CD4-positive, alpha-beta T cell treated with Interleukin-15 for 1 hour (primary cell): ENCODE measurements around the gene DCN.
"Not testable (repeated sequence)": the region's sequence is repeated elsewhere in the genome, so short reads cannot be mapped to it uniquely, and the experiment has no call there.

Source experiments
- DNase-seq: peaks from one replicate; pipeline ENCODE4 v3.0.0-alpha.2; 2020

The DCN gene, protein sequence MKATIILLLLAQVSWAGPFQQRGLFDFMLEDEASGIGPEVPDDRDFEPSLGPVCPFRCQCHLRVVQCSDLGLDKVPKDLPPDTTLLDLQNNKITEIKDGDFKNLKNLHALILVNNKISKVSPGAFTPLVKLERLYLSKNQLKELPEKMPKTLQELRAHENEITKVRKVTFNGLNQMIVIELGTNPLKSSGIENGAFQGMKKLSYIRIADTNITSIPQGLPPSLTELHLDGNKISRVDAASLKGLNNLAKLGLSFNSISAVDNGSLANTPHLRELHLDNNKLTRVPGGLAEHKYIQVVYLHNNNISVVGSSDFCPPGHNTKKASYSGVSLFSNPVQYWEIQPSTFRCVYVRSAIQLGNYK

DNA sequence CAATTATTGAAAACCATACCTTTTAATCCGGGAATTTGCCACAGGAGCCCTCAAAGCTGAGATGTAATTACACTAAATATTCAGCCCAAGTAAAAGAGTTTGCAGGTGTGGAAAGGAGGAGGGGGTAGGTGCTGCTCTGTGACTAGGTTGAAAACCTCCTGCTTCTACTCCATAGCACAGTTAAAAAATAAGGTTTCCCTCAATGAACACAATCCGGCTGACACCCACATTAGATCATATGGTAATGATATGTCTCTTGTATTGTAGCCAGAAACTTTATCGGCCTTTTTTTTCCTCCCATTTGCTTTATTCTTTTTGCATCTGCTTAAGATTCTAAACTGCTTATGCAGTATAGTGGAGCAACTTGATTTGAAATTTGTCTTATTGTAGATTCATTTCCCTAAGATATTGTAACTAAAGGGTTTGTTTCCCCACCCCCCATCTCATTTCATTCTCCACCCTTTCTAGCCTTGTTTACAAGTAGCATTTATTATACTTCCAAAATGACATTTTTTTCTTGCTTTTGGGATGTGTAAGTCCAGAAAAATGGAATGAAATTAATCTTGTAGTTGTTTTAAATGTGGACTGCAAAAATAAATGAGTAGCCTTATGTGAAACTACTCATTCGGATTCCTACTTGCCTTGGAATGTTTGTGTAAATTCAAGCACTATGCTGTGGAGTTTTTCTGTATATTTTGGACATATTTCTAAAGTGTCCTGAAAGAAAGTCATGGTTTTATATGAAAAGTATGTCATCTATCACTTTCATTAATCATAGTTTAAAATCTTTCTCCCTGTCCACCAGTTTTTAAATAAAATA lies at the start of gene DCN:
DCN (minus strand) TSS at position 182 of the 820 bp plus-strand sequence. CDS start 4,265 bp downstream, outside the sequence.
- DNase-seq: no peak

GRCh38 chr12:91230841-91231240 lies 48.2 kb upstream of the DCN start:
- no peak for DNase-seq

DNA sequence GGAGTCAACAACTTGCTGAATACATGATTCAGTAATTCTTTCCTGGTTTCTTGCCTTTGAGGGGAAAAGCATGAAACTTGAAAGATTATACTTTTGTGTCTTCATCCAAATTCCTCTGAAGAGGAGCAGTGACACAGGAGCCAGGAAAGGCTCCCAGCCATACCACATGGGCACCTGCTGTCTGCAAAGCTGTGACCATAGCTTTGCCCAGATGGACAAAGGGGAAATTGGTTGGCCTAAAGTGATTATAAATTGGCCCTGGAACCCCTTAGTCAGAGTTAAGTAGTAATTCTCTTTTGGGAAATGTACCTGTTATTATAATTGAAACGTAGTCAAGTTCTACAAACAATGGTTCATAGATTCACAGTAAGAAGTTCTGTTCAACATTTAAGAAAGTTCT lies 44.3 kb upstream of the DCN start:
- DNase-seq: no peak

- no peak for DNase-seq
Observed at GRCh38 chr12:91225316-91225715, 42.7 kb upstream of the DCN start.

DNA sequence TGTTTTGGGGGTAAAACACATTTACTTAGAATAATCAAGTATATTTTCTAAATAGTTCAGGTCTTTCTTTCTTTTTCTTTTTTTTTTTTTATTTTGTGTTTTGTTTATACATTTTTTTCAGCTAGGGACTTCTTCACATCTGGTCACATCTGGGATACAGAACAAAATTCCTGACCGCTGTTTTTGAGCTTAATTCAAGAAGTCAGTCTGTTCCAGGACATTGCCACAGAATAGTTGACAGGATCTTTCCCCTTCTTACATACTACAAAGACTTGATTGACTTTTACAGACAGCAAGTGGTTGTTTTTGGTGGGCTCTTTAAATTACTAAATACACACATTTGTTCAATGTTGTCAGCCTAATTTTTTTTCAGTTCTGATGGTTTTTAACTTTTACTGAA lies 41.8 kb upstream of the DCN start:
- no peak for DNase-seq

GRCh38 chr12:91222746-91223145 lies 40.1 kb upstream of the DCN start:
- DNase-seq: no peak

- no peak for DNase-seq
Observed at GRCh38 chr12:91219919-91220318, 37.3 kb upstream of the DCN start.

DNA sequence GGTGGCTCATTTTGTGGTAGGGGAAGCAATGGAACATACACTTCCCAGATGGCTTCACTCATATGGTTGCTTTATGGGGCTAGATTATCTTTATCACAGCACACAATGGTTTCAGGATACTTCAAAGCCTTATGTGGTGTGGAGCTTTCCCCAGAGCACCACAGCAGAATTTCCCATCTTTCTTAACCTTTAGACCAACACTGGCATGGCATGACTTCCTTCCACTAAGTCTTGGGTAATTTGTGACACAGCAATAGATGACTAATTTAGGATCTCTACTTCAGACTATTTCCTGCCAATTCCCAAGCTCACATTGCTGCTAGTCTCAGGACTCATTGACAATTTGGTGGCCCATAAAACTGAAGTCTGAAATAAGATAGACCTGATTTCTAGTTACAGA lies 36.9 kb upstream of the DCN start:
- DNase-seq: no peak

DNA sequence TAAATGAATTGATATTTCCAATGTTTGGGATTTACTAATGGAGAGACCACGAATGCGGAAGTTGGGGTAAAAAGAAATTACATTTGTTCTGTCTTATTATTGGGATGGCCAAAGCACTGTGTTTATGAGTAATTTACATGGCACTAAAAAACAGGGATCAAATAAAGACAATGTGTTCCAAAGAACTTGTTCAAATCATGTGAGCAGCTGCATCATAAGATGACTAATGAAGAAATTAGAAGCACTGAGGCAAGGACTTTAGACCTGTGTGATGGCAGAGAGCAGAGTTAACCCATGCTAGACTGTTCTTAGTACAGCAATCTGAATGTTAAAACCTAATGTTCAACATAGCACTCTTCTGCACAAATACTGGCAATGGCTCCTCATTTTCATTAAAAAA lies 34.3 kb upstream of the DCN start:
- DNase-seq: no peak

DNA sequence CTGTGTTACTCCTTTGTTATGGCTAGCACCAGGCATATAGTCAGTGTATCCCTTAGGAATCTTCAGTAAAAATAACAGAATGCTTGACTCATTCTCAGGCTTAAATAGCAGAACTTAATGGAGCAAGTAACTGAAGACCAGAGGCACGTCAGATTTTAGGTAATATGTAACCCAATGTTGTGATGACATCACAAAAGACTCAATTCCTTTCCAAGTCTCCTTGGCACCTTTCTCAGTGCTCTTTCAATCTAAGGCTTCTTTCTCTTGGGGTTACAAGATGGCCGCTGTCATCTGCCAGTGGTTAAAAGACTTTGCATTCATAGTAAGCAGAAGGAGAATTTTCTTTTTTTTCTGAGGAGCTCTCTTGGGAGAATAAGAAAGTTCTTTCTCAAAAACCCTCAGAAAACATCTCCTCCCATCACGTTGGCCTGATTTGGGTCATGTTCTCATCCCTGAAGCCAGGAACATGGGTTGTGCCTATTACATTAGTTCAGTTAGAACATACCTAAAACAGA lies 33.4 kb upstream of the DCN start:
- no peak for DNase-seq

DNA sequence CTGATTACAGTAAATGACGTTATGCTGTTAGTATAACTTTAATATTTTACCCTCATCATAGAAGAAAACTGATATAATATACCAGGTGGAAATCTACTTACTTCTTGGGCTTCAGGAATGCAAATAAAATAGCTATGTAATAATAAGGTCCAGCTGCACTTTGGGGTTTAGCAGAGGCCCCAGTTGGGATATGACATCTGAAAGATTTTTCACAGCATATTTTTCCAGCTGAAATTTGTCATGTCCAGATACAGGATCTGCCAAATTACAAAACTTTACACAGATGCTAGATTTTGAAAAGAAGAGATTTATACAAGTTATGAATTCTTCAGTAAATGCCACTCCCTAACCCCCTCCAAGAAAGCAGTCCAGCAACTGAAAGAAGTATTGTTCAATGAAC lies 29.2 kb upstream of the DCN start:
- DNase-seq: no peak

DNA sequence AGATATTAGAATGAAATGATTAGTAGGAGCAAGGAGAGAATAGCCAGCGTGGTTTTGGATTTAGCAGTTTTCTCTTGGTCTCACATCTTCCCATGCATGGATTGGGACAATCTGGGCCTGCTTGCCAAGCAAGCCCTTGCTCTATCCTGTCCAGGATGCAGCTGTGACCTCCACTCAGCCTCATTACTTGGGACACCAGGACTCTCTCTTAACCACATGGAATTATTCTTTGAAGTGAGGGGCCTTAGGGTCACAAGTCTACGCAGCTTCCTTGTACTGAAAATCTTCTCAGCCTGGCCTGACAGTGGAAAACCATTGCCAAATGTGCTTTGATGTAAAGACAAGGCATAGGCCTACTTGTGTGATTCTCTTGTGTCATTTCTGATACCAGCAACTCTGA lies 28.0 kb upstream of the DCN start:
- DNase-seq: no peak

GRCh38 chr12:91210144-91210543 lies 27.5 kb upstream of the DCN start:
- no peak for DNase-seq

GRCh38 chr12:91207301-91207700 lies 24.7 kb upstream of the DCN start:
- DNase-seq: not testable (repeated sequence)

GRCh38 chr12:91205811-91206210 lies 23.2 kb upstream of the DCN start:
- DNase-seq: no peak

DNA sequence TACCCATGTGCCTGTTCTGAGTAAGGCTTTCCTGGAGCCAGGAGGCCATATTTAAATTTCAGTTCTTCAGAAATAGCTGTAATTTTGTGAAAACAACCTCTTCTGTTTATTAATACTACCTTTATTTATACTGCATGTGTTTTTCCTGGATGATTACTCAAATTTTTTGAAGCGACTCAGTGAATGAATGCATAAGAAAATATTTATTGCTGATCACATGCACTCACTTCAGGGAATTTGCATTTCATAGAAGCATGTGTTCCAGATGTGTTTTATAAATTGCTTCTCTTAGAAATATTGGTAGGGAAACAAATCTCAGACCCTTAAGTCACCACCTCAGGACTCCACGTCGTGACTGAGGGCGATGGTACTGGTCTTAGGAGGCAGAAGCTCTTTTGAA lies 21.8 kb upstream of the DCN start:
- DNase-seq: no peak

DNA sequence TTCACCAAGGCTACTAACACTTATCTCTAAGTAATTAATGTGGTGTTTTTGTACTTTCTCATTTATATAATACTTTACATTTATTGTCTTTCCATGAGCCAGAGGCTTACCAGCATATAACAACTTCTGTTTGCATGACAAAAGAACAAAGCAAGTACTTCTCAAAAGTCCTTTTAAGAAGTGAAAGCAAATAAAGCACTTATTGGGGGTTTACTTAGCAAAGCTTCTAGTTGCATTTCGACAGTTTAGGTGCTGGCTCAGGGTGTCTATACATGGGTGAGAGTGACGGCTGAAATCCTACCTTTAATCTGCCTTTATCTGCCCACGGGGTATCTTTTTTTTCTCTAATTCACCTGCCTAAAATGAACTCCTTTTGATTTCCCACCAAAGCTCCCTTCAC lies 21.0 kb upstream of the DCN start:
- DNase-seq: no peak

- DNase-seq: no peak
Observed at GRCh38 chr12:91202390-91202789, 19.8 kb upstream of the DCN start.

DNA sequence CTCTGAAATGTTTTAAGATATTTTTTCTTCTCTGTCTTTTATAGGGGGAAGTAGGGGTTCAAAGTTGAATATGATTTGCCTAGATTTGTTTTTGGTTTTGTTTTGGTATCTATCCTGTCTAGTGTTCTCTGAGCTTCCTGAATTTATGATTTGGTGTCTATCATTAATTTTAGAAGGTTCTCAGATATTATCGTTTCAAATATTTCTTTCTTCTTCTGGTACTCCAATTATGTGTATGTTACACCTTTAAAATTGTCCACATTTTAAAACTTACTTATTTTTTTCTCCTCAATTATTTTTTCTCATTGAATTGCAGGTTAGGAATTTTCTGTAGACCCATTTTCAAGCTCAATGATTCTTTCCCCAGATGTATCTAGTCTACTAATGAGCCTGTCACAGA lies 13.8 kb upstream of the DCN start:
- DNase-seq: no peak

DNA sequence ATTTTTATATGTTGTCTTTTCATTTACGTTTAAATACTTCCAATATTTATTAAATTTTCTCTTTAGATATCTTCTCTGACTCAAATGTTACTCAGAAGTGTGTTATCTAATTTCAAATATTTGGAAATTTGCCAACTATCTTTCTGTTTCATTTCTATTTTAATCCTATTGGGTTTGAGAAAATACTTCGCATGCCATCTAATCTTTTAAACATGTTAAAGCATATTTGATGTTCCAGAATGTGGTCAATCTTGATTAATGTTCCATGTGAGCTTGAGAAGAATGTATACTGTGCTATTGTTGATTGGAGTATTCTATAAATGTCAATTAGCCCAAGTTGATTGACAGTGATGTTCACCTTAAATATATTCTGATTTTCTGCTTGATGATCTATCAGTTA lies 11.9 kb upstream of the DCN start:
- no peak for DNase-seq

DNA sequence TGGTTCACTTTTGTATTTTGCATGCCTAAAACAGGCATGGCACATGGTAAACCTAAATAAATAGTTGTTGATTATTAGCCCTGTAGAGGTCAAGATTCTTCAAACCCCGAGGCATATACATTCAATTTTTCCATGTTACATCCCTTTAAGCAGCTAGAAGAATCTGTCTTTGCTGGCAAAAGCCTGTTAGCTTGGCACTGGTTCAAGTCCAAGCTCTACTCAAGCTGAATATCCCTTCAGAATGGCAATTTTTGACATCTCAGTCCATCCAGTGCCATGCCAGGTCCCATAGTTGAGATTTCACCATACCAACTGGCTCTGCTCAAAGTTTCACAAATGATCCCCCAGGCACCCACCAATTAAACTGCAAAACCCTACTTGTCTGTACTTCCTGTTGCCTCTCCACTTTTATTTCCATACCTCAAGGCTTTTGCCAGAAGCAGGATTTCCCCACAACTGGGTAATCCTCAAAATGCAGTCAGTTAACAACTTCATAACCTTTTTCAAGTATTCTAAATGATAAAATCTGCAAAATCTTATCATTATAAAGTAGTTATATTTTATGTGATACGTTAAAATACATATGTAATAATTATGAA lies 9.0 kb upstream of the DCN start:
- no peak for DNase-seq

GRCh38 chr12:91189516-91189915 lies 6.9 kb upstream of the DCN start:
- no peak for DNase-seq

GRCh38 chr12:91188778-91189177 lies 6.2 kb upstream of the DCN start:
- DNase-seq: no peak

GRCh38 chr12:91186156-91186555 lies 3.5 kb upstream of the DCN start:
- no peak for DNase-seq
